Prostate gland (tissue), 2 donors: ENCODE measurements around the gene ISOC2.

ENCODE experiments used
- POLR2A ChIP-seq: fragments of 450-650 bp; IDR thresholded peaks from one replicate; pipeline ENCODE4 v1.6.1; 2016; ENCODE audit warnings: antibody characterized with exemption, mild to moderate bottlenecking
- POLR2AphosphoS5 ChIP-seq: sonication (generic); formaldehyde crosslinking; IDR thresholded peaks from one replicate; pipeline ENCODE4 v1.6.1; 2017; ENCODE audit warnings: antibody characterized with exemption
- TF ChIP-seq, protein P1 (sequence below), 4 experiments: fragments of 200-600 bp in 2 of 4; fragments of 450-650 bp in 2 of 4; sonication (generic) in 2 of 4; IDR thresholded peaks; 1 replicate in 3 of 4; 2 replicates in 1 of 4; pipeline ENCODE4 v1.5.1; 2016 to 2019; ENCODE audit warnings: antibody characterized with exemption in 4 of 4, mild to moderate bottlenecking in 2 of 4, moderate library complexity in 2 of 4

DNA sequence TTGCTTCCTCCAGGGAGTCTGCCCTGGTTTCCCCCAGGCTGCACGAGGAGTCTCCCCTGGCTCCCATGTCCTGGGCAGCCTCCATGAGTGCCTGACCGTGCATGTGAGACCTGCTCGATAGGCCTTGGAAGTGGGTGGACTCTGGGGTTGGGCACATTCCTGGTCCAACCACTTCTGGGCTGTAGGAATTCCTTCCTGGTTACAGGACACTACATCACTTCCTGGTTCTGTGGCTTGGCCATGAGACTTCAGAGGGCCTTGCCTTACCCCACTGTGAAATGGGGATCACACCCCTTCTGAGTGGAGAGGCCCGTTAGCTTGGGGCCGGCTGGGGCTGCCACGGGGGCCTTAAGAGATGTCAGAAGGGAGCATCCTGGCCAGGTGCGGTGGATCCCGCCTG, 11.0 kb upstream of the ISOC2 start:
- TF ChIP-seq, protein P1, sequence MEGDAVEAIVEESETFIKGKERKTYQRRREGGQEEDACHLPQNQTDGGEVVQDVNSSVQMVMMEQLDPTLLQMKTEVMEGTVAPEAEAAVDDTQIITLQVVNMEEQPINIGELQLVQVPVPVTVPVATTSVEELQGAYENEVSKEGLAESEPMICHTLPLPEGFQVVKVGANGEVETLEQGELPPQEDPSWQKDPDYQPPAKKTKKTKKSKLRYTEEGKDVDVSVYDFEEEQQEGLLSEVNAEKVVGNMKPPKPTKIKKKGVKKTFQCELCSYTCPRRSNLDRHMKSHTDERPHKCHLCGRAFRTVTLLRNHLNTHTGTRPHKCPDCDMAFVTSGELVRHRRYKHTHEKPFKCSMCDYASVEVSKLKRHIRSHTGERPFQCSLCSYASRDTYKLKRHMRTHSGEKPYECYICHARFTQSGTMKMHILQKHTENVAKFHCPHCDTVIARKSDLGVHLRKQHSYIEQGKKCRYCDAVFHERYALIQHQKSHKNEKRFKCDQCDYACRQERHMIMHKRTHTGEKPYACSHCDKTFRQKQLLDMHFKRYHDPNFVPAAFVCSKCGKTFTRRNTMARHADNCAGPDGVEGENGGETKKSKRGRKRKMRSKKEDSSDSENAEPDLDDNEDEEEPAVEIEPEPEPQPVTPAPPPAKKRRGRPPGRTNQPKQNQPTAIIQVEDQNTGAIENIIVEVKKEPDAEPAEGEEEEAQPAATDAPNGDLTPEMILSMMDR (IDR thresholded peaks at IDR 0.05), result no peak
- no peak for TF ChIP-seq POLR2A
- no peak for TF ChIP-seq POLR2AphosphoS5
